Stimulated activated naive CD4-positive, alpha-beta T cell treated with Interleukin-2 at 50 U/mL for 16 hours (primary cell): ENCODE results near the gene REST.
A peak's percentile ranks its signal among the peaks of the same experiment; 100 is the strongest.
"Not testable (repeated sequence)": the region's sequence is repeated elsewhere in the genome, so short reads cannot be mapped to it uniquely, and the experiment has no call there.

Source experiments
- DNase-seq: peaks from one replicate; lab custom pipeline; 2025; lab: John Stamatoyannopoulos, UW

The REST gene

GRCh38 chr4:56907489-56908205 is at the start of gene REST:
Gene REST (plus strand): TSS chr4:56907900. CDS start chr4:56910639, 2,739 bp downstream.
- peak; percentile 70 for DNase-seq

- DNase-seq = no peak
These were observed 47.9 kb upstream of the REST start for GRCh38 chr4:56859841-56860240.

GRCh38 chr4:56860781-56861180 is 46.9 kb upstream of the REST start:
- no peak for DNase-seq

- DNase-seq = no peak
These were observed 46.3 kb upstream of the REST start for GRCh38 chr4:56861360-56861759.

GRCh38 chr4:56863441-56864139 is 44.1 kb upstream of the REST start:
- DNase-seq = no peak

- DNase-seq = no peak
These were observed 36.8 kb upstream of the REST start for GRCh38 chr4:56870946-56871345.

GRCh38 chr4:56871371-56871866 is 36.3 kb upstream of the REST start:
- no peak for DNase-seq

GRCh38 chr4:56874166-56874565 is 33.5 kb upstream of the REST start:
- DNase-seq = no peak

- DNase-seq = no peak
These were observed 32.8 kb upstream of the REST start for GRCh38 chr4:56874923-56875322.

- DNase-seq = no peak
These were observed 31.4 kb upstream of the REST start for GRCh38 chr4:56876264-56876663.

GRCh38 chr4:56879996-56880395 is 27.7 kb upstream of the REST start:
- no peak for DNase-seq

GRCh38 chr4:56880572-56880971 is 27.1 kb upstream of the REST start:
- no peak for DNase-seq

- DNase-seq = not testable (repeated sequence)
These were observed 23.2 kb upstream of the REST start for GRCh38 chr4:56884511-56884910.

- DNase-seq = no peak
These were observed 15.0 kb upstream of the REST start for GRCh38 chr4:56892691-56893090.

- not testable (repeated sequence) for DNase-seq
These were observed 9.9 kb upstream of the REST start for GRCh38 chr4:56897842-56898241.

GRCh38 chr4:56900186-56900585 is 7.5 kb upstream of the REST start:
- DNase-seq = not testable (repeated sequence)

- no peak for DNase-seq
These were observed 5.0 kb upstream of the REST start for GRCh38 chr4:56902703-56903102.

- no peak for DNase-seq
These were observed 1.9 kb upstream of the REST start for GRCh38 chr4:56905796-56906195.

- peak; percentile 3 for DNase-seq
These were observed 959 bp upstream of the REST start for GRCh38 chr4:56906489-56907393.

- peak; percentile 75 for DNase-seq
These were observed 746 bp downstream of the REST start for GRCh38 chr4:56908206-56909085.
